Measurements from ENCODE around the gene CLOCK.
A peak's percentile ranks its signal among the peaks of the same experiment; 100 is the strongest.

CLOCK gene

DNA sequence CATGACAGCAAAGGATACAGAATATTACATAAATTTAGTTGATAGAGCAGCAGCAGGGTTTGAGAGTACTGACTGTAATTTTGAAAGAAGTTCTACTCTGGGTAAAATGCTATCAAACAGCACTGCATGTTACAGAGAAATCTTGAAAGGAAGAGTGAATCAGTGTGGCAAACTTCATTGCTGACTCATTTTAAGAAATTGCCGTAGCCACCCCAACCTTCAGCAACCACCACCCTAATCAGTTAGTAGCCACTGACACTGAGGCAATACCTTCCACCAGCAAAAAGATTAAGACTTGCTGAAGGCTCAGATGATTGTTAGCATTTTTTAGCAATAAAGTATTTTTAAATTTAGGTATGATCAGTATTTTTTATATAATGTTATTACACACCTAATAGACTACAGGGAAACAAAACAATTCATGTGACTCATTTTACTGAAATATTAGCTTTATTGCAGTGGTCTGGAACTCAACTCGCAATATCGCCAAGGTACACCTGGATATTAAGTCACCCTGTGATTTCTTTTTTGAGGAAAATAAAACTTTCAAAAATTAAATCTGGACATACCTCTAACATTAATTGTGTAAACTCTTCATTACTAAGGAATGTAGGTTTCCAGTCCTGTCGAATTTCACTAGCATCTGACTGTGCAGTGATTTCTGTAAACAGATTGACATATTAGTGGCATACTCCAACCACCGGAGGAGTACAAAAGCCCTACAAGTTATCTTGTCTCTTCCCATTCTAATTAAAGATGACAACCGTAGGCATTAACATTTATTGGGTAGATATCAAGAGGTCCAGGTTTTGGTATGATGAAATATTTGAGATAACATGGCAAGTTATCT is 71.1 kb downstream of the CLOCK start:
- DNase-seq (ENCODE audit: low spot score) = no peak

DNA sequence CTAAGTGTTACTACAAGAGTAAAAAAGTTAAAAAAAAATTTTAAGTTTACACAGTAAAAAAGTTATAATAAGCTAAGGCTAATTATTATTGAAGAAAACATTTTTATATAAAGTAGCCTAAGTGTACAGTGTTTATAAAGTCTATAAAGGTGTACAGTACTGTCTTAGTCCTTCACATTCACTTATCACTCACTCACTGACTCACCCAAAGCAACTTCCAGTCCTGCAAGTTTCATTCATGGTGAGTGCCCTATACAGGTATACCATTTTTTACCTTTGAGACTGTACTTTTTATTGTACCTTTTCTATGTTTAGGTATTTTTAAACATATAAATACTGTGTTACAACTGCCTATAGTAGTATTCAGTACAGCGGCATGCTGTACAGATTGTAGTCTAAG is 76.7 kb downstream of the CLOCK start:
- no peak for DNase-seq (ENCODE audit: low spot score)

DNA sequence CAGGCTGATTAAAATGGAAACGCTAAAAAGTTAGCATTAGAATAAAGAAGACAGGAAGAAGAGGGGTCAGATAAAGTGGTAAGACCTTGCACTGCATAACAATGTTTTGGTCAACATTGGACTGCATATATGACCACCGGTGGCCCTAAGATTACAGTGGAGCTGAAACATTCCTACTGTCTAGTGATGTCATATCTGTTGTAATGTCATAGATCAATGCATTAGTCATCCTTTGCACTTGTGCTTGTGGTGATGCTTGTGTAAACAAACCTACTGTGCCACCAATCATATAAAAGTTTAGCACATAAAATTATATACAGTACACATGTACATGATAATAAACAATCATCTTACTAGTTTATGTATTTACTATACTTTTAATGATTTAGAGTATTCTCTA is 78.0 kb downstream of the CLOCK start:
- peak; percentile 55 for DNase-seq (ENCODE audit: low spot score)

DNA sequence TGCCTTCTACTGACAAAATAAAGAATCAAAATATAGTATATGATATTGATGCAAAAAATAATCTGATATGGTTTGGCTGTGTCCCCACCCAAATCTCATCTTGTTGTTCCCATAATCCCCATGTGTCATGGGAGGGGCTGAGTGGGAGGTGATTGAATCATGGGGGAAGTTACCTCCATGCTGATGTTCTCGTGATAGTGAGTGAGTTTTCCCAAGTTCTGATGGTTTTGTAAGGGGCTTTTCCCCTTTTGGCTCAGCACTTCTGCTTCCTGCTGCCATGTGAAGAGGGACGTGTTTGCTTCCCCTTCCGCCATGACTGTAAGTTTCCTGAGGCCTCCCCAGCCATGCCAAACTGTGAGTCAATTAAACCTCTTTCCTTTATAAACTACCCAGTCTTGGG is 80.7 kb downstream of the CLOCK start:
- no peak for DNase-seq (ENCODE audit: low spot score)

DNA sequence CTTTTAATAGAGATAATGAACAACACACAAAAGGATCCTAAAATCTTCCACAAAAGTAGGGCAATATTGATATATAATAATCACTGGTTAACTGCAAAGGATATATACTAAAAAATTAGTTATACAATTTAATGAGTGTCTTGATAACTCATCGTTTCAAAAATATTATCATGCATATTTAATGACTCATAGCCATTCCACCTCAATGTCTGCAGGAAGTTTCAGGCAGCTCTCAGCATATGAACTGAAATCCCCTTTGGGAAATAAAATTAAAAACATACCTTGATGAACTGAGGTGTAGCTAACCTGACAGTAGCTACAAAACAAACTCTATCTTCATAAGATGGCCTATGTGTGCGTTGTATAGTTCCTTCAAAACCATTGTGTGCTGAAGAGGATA is 88.1 kb downstream of the CLOCK start:
- no peak for DNase-seq (ENCODE audit: low spot score)

DNA sequence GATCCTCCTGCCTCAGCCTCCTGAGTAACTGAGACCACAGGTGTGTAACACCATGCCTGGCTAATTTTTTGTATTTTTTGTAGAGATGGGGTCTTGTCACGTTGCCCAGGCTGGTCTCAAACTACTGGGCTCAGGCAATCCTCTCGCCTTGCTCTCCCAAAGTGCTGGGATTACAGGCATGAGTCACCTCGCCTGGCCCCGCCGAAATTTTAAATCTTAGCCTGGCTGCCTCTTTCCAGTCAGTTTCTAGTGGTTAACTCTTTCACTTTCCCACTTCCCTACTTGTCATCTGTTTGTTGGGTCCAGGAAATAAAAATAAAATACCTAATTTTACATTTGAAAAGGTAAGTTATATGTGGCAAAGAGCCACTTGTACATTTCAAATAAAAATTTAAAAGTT is 88.5 kb downstream of the CLOCK start:
- DNase-seq (ENCODE audit: low spot score) = no peak

DNA sequence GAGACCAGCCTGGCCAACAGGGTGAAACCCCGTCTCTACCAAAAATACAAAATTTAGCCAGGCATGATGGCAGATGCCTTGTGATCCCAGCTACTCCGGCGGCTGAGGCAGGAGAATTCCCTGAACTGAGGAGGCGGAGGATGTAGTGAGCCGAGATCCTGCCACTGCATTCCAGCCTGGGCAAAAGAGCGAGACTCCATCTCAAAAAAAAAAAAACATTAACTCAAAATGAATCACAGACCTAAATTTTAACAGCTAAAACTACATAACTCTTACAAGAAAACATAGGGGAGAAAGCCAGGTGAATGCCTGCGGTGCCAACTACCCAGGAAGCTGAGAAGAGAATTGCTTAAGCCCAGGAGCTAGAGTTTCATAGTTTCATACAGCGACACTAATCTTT is 96.1 kb downstream of the CLOCK start:
- DNase-seq (ENCODE audit: low spot score) = no peak

DNA sequence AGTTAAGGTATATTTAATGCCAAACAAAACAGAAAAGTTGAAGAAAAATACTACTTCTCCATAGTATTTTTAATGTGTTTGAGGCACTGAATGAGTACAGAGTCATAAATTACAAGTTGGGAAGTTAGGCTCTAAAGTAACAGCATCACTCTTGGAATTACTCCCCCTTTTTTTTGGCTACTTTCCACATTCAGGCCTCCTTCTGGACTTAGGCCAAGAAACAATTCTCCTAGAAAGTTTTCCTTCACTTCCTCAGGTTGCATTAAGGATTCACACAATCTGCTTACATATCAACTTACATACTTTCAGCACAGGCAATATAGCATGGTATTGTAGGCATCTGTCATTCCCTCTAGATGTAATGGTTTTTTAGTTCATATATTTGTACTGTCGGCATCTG is 98.9 kb downstream of the CLOCK start:
- DNase-seq (ENCODE audit: low spot score) = no peak

DNA sequence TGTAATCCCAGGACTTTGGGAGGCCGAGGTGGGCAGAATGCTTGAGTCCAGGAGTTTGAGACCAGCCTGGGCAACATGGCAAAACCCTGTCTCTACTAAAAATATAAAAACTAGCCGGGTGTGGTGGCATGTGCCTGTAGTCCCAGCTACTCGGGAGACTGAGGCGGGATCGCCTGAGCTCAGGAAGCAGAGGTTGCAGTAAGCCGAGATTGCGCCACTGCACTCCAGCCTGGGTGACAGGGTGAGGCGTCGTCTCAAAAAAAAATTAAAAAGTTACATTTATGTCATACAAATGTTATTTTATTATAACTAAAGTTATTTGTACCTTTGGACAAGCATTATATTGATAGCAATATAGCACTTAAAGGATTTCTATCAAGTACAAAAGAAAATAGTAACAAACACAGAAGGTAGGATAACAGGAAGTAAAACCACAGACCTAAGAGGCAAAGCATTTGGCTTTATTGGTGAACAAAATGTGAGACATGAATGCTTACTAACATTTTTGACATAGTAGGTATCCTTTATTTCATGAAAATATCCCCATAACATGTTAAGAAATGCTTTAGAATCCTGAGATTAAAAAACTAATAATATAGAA is 99.5 kb downstream of the CLOCK start:
- DNase-seq (ENCODE audit: low spot score) = no peak

DNA sequence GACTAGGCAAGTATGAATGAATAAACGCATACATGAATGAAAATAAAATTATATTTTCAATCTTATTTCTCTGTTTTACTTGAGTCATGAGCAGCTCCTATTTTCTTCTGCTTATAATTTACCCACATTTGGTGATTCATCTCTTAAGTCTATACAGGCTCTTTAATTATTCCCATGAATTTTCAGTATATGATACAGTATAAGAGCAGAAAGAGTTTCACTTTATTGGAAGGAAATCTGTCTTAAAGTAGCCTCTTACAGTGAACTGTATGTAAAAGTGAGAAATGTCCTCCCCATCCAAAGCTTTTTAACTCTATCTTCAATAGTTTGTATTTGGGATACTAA is 100.2 kb downstream of the CLOCK start:
- no peak for DNase-seq (ENCODE audit: low spot score)

DNA sequence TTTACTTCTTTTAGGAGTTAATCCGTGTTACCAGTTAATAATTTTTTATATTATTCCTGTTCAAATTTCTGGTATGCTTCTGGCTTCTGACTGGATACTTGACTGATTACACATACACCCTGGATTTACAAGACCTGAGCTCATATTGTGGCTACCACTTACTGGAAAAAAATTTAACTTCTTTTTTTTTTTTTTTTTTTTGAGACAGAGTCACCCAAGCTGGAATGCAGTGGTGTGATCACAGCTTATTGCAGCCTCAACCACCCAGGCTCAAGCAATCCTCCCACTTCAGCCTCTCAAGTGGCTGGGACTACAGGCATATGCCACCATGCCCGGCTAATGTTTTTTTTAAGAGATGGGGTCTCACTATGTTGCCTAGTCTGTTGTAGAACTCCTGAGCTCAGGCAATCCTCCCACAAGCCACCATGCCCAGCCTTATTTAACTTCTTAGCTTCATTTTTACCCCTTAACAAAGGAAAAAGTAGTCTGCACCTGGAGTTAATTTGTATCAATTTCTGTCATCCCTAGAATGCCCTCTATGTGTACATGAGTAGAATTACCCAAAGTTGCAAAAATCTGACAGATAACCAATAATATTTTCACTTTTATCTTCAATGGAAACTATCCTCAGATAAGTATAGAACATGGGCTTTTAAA is 100.7 kb downstream of the CLOCK start:
- no peak for DNase-seq (ENCODE audit: low spot score)

DNA sequence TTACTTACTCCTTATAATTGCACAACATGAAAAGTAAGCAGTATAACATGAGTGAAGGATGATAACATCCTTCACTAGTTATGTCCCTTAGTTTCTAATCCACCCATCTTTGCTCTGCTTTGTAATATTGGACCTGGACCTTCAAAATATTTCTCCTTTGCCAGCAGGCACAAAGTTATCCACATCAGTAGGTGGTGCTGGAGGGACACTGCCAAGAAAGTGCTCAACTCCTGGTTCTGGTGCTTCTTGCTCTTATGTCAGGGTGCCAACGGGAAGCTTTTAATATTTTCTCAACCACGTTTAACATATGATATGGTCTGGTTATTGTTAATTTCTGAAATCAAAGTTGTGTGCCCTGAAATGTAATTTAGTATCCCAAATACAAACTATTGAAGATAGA is 101.9 kb downstream of the CLOCK start:
- peak; percentile 13 for DNase-seq (ENCODE audit: low spot score)

DNA sequence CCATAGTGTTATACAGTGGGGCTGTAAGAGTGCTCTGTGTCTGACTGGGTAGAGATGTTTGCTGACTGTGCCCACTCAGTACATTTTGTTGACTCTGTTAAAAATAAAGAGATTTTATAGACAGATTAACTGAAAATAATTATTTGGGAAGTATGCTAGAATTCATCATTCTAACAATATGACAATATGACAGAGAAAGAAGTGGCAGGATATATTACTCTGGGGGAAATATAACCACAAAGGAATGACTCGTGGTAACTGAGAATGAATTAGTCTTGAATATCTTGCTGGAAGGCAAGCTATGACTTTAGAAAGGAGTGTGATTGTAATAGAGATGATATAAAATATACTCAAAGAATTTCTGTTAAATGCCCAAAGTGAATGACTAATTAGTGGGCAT is 104.2 kb downstream of the CLOCK start:
- DNase-seq (ENCODE audit: low spot score) = no peak

DNA sequence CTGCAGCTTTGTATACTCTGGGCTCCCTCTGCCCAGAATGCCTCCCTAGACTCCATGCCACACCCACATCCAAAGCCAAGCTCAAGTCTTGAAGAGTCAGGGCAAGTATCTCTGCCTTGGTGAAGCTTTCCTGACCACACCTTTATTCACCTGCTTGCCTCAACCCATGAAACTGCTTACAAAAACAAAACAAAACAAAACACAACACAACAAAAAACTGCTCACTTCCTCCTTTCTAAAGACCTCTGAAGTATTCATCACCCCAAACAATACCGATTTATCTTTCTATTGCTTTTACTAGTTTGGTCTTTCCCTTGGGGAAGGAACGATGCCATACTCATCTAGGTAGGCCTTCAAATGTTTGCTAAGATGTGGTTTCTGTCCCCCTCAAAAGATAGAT is 105.9 kb downstream of the CLOCK start:
- no peak for DNase-seq (ENCODE audit: low spot score)

DNA sequence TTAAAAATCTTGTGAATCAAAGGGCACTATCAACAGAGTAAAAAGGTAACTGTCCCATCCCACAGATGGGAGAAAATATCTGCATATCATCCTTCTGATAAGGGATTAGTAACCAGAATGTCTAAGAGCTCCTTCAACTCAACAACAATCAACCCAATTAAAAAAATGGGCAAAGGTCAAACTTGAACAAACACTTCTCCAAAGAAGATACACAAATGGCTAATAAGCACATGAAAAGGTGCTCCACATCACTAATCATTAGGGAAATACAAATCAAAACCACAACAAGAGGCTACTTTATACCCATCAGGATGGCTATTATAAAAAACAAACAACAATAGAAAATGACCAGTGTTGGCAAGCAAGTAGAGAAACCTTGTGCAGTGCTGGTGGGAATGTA is 107.7 kb downstream of the CLOCK start:
- DNase-seq (ENCODE audit: low spot score) = peak; percentile 2

DNA sequence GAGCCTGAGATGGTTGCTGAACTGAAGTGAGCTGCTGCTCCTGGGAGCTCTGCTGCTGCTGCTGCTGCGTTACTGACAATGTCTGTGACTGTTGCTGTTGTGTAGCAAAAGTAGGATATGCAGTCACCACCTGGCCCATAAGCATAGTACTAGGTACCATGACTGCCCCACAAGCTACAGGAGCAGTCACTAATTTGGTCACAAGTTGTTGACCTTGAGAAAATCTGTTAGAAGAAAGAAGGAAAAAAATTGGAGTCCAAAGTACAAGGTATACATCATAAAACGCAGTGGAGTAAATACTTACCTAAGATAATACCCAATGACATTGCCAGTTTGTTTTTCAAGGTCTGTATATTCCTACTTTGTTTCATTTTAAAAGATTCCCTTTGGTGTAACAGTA is 108.4 kb downstream of the CLOCK start:
- DNase-seq (ENCODE audit: low spot score) = no peak

DNA sequence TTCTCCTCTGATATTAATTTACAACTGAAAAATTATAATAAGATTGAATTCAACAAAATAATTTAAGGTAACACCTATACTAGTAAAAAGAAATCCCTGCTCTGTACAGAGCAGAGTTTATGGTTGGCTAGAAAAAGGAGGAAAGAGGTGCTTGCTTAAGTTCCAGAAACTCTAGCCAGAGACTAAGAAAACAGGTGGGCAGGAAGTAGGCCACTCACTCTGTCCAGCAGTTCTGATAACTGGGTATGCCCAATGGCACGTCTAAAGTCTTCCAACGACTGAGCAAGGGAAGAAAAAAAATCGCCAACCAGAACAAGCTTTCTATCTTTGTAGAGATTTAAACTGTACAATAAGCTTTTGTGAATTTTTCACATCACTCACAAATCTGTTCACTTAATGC is 108.9 kb downstream of the CLOCK start:
- no peak for DNase-seq (ENCODE audit: low spot score)

DNA sequence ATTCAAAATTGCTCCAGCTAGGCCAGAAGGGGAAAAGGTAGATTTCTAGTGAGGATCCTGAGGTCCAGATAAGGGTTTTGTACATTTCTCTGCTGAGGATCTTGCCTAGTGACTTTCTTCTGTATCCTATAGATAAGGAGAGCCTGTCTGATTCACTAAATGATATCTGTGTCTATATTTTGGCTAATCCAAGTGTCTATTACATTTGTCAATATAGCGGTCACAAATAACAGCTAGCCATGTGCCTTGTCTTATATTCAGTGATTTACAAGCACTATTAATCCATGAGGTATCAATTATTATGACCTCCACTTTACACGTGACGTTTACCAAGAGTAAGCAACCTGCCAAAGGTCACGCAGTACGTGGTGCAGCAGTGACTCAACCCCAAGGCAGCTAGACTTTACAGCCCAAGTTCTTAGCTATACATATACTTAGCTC is 109.3 kb downstream of the CLOCK start:
- DNase-seq (ENCODE audit: low spot score) = no peak

DNA sequence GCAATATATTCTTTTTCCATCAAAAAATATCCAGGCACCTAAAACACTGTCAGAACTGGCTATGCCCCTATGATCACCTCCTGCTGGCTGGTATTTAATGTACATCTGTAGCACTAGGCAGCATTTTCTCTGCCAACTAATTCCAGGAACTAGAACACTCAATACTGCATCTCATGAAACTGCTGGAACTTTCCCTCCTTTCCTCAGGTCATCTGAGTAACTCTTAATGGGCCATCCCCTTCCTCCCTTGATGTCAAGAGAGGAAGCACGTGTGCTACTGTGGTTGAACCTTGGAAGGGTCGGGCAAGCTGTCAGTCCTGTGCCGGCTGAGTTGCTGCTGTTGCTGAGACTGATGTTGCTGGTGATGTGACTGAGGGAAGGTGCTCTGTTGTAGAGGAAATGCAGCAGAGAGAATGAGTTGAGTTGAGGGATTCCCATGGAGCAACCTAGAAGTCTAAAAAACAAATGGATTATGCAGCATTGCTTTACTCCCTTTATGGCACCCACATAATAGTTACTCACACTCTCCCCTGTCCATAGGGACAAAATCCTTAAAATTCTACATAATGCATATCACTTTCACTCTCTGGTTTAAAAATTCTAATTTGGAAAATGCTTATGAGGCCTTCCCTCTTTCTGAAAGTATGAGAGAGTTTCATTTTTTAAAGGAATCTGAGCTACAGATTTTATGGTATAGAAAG is 111.4 kb downstream of the CLOCK start:
- DNase-seq (ENCODE audit: low spot score) = no peak

DNA sequence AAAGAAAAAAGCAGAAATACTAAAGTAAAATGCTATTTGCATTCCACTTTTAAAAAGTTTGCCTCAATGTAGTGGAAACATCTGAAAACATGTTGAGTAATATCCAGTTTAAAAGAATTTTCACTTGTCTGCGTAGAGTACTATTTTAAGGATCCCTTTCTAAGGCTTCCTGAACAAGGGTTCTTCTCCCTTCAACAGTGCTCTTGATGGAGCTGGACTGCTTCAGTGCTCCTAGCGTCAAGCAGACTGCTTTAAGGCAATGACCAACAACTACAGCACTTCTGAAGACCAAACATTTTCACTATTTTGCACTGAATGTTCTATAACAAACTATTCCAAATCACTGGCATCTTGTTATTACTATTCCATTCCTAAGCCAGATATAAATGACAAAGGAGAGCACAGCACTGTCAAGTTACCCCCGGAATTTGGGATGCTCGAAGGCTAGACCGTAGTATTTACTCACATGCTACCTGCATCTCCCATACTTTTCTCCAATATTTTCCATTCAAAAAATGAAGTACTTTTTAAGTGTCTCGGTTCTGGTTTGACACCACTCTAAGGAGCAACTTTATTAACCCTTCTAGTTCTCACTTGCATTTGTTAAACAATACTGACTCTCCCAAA is 114.9 kb downstream of the CLOCK start:
- DNase-seq (ENCODE audit: low spot score) = no peak

DNA sequence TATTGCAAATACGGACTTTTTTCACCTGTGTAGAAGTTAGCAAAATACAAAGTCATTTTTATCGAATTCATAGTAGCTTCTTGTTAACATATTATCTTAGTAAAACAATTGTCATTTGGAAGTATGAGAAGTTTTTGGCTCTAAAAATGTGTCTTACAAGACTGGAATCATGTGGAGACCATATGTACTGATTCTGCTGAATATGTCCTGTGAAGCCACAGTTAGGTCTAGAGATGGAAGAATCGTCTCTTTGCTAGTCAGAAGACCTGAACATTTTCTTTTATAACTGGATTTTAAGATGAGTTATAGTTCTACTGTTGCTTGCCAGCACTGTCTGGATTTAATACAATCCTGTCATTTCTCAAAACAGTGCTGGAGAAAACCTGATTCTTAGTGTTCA is 121.9 kb downstream of the CLOCK start:
- no peak for DNase-seq (ENCODE audit: low spot score)

DNA sequence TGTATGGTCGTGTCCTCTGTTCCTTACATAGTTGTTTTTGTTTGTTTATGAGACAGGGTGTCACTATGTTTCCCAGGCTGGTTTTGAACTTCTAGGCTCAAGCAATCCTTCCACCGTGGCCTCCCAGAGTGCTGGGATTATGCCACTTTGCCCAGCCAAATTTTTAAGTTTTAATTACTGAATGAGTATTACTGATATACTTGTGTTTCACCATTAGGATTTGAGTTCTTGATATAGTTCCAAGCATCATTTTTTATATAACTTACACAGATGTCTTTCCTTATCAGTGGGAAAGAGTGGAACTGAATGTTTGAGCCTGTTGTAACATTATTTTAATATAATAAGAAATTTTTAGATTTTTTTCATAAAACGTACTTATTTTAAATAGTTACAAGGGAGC is 130.5 kb downstream of the CLOCK start:
- no peak for DNase-seq (ENCODE audit: low spot score)

All from SW480 (cell line).